Stomach (tissue), 9 donors: ENCODE measurements around the gene ATXN1. TPM values are rescaled to one million over a fixed set of nuclear protein-coding genes. Genes with fewer than 3 reads are reported as not detected.
A peak's percentile ranks its signal among the peaks of the same experiment; 100 is the strongest.

Source experiments
- DNase-seq, 2 donors: peaks; one replicate each; pipeline versions ENCODE4 v3.0.0 to v3.0.0-alpha.2; 2013 to 2019
- H3K27ac ChIP-seq, 5 donors: fragments of 200-600 bp in 4 of 5; sonication (generic) in 4 of 5; one replicate each; pipeline ENCODE4 v1.5.1; 2013 to 2019; ENCODE audit warnings: mild to moderate bottlenecking in 1 of 5, moderate library complexity in 1 of 5
- H3K27me3 ChIP-seq, 3 donors: fragments of 200-600 bp; sonication (generic); one replicate each; pipeline ENCODE4 v1.5.1; 2017 to 2019; ENCODE audit warnings: mixed run types in 1 of 3
- H3K36me3 ChIP-seq, 4 donors: fragments of 200-600 bp; sonication (generic); 1 replicate in 3 of 4; 2 replicates in 1 of 4; pipeline ENCODE4 v1.5.1; 2016 to 2019
- H3K4me1 ChIP-seq, 4 donors: fragments of 200-600 bp; sonication (generic); one replicate each; pipeline ENCODE4 v1.5.1; 2016 to 2019
- H3K4me3 ChIP-seq, 4 donors: fragments of 200-600 bp; sonication (generic) in 3 of 4; one replicate each; pipeline ENCODE4 v1.5.1; 2016 to 2019; ENCODE audit warnings: mild to moderate bottlenecking in 1 of 4
- H3K9me3 ChIP-seq, 4 donors: fragments of 200-600 bp; sonication (generic); one replicate each; pipeline ENCODE4 v1.5.1; 2016 to 2019
- CTCF ChIP-seq, 7 experiments: fragments of 450-650 bp in 4 of 7; fragments of 200-600 bp in 3 of 7; sonication (generic) in 3 of 7; IDR thresholded peaks; one replicate each; pipeline ENCODE4 v1.5.1; 2016 to 2019; ENCODE audit warnings: antibody characterized with exemption in 7 of 7, control low read depth in 2 of 7, mild to moderate bottlenecking in 1 of 7
- EP300 ChIP-seq: sonication (generic); formaldehyde crosslinking; IDR thresholded peaks from one replicate; pipeline ENCODE4 v1.6.1; 2017; ENCODE audit warnings: antibody characterized with exemption
- POLR2A ChIP-seq, 4 donors: fragments of 450-650 bp; IDR thresholded peaks; one replicate each; pipeline ENCODE4 v1.6.1; 2016; ENCODE audit warnings: antibody characterized with exemption in 4 of 4, control low read depth in 2 of 4, mild to moderate bottlenecking in 1 of 4, moderate library complexity in 1 of 4
- POLR2AphosphoS5 ChIP-seq, 3 donors: sonication (generic); formaldehyde crosslinking; IDR thresholded peaks; one replicate each; pipeline ENCODE4 v1.6.1; 2016; ENCODE audit warnings: antibody characterized with exemption in 3 of 3
- WGBS, 5 donors: extraction: QIAGEN DNeasy Blood & Tissue Kit in 3 of 5; methylation state at CpG; one replicate each; pipeline versions ENCODE4 v1.1.5 to v1.1.7; 2013 to 2018; 5-methylcytosine and 5-hydroxymethylcytosine counted together
- intact Hi-C: fragments of 100-400 bp; cut with DNase I; formaldehyde crosslinking; loops from one replicate; pipeline ENCODE4 v1.15.1; 2023; ENCODE audit warnings: low total_unique reads
- polyA plus RNA-seq, 3 donors: library from polyadenylated mRNA; stranded (reverse); fragments of 200-250 nt; gene quantifications; one replicate each; pipeline ENCODE4 v1.2.3, GENCODE V29; 2013
- total RNA-seq, 5 donors: library from RNA; depleted of rRNA; stranded (reverse); fragments of >200 nt; gene quantifications; one replicate each; pipeline versions ENCODE4 v1.1.0 to v1.2.3, GENCODE V29; 2014 to 2016
- donor health status: healthy with polysubstance abuse.
- donor health status: Bipolar disorder and iron deficiency.
- donor health status: healthy.

The ATXN1 gene
- total and polyA plus RNA-seq, 8 donors: 5.2 to 106 (median 39.0) TPM

GRCh38 chr6:16324606-16325225 is 436.5 kb downstream of the ATXN1 start:
- no peaks in the 10 kb centered on the region for H3K27me3 ChIP-seq
- peaks cover 16 to 45% (median 29%) of the 10 kb centered on the region in 4 donors for H3K4me1 ChIP-seq
- H3K27ac ChIP-seq: no peak overlapping the region
- DNase-seq: no peak
- H3K9me3 ChIP-seq: no peaks in the 10 kb centered on the region
- H3K36me3 ChIP-seq: peaks cover 19 to 35% (median 29%) of the 10 kb centered on the region in 4 donors
- H3K4me3 ChIP-seq: no peak overlapping the region
- 85 to 94% (median 89%) methylated on average over 7 of the region's 7 CpGs for WGBS, 5 donors
- intact Hi-C loops: no loop called here
- no peak for TF ChIP-seq POLR2A (IDR thresholded peaks at IDR 0.05)
- TF ChIP-seq CTCF (IDR thresholded peaks at IDR 0.05): no peak
- no peak for TF ChIP-seq POLR2AphosphoS5 (IDR thresholded peaks at IDR 0.05)
- TF ChIP-seq EP300: no peak

GRCh38 chr6:16324184-16324583 is 437.1 kb downstream of the ATXN1 start:
- Histone ChIP-seq H3K4me3 (no peak overlapping the region), H3K4me1 (peaks cover 19 to 50% (median 34%) of the 10 kb centered on the region in 4 donors), H3K36me3 (peaks cover 19 to 35% (median 29%) of the 10 kb centered on the region in 4 donors), H3K9me3 (no peaks in the 10 kb centered on the region), H3K27ac (no peak overlapping the region), H3K27me3 (no peaks in the 10 kb centered on the region)
- intact Hi-C loops: no loop called here
- TF ChIP-seq CTCF (IDR thresholded peaks at IDR 0.05) (no peak), POLR2A (IDR thresholded peaks at IDR 0.05) (no peak), EP300 (no peak), POLR2AphosphoS5 (IDR thresholded peaks at IDR 0.05) (no peak)
- WGBS, 5 donors: 96 to 100% (median 100%) methylated on average over 2 of the region's 2 CpGs
- no peak for DNase-seq

- H3K4me3 ChIP-seq: no peak overlapping the region
- TF ChIP-seq POLR2AphosphoS5 (IDR thresholded peaks at IDR 0.05): peak; percentile 43 to 78 (median 74)
- TF ChIP-seq CTCF (IDR thresholded peaks at IDR 0.05): no peak
- no peaks in the 10 kb centered on the region for H3K27me3 ChIP-seq
- 45 to 70% (median 61%) methylated on average over 11 of the region's 11 CpGs for WGBS, 5 donors
- H3K27ac ChIP-seq: peak overlapping the region in 4 of 5 donors; percentile 45 to 89 (median 74)
- H3K9me3 ChIP-seq: no peaks in the 10 kb centered on the region
- DNase-seq: peak; percentile 49 to 91
- peaks cover 16 to 31% (median 24%) of the 10 kb centered on the region in 4 donors for H3K36me3 ChIP-seq
- peaks cover 19 to 64% (median 43%) of the 10 kb centered on the region in 4 donors for H3K4me1 ChIP-seq
- intact Hi-C loops: no loop called here
Observed at GRCh38 chr6:16322666-16323312, 438.5 kb downstream of the ATXN1 start.

GRCh38 chr6:16321826-16322225 is 439.4 kb downstream of the ATXN1 start:
- H3K27ac ChIP-seq: peak overlapping the region in 3 of 5 donors; percentile 61 to 89 (median 86)
- H3K4me3 ChIP-seq: no peak overlapping the region
- peaks cover 6 to 21% (median 14%) of the 10 kb centered on the region in 4 donors for H3K36me3 ChIP-seq
- H3K9me3 ChIP-seq: no peaks in the 10 kb centered on the region
- no peak for TF ChIP-seq CTCF (IDR thresholded peaks at IDR 0.05)
- TF ChIP-seq EP300: no peak
- no peak for TF ChIP-seq POLR2A (IDR thresholded peaks at IDR 0.05)
- TF ChIP-seq POLR2AphosphoS5 (IDR thresholded peaks at IDR 0.05): no peak
- peaks cover 19 to 70% (median 43%) of the 10 kb centered on the region in 4 donors for H3K4me1 ChIP-seq
- 94 to 98% (median 97%) methylated on average over 11 of the region's 11 CpGs for WGBS, 5 donors
- DNase-seq: no peak
- H3K27me3 ChIP-seq: no peaks in the 10 kb centered on the region
- intact Hi-C loops: no loop called here
